HG02943 (cell line): ENCODE measurements around the gene OPA3.

Experiments used
- ATAC-seq: cut with Tn5 transposase; IDR thresholded peaks from one replicate; pipeline ENCODE4 v1.9.1; 2021; ENCODE audit warnings: mild to moderate bottlenecking, low read depth, moderate library complexity; ENCODE audit not compliant: unreplicated experiment

Gene OPA3

GRCh38 chr19:45489216-45489855 is 95.3 kb downstream of the OPA3 start:
- ATAC-seq = no peak

GRCh38 chr19:45488708-45489107 is 95.9 kb downstream of the OPA3 start:
- no peak for ATAC-seq

- ATAC-seq = peak; percentile 85
These were observed 99.1 kb downstream of the OPA3 start for GRCh38 chr19:45485305-45486077.

- ATAC-seq = no peak
These were observed 100.2 kb downstream of the OPA3 start for GRCh38 chr19:45484273-45484945.

- ATAC-seq = no peak
These were observed 101.6 kb downstream of the OPA3 start for GRCh38 chr19:45483033-45483432.

GRCh38 chr19:45478454-45479238 is 106.0 kb downstream of the OPA3 start:
- peak; percentile 65 for ATAC-seq

- no peak for ATAC-seq
These were observed 106.7 kb downstream of the OPA3 start for GRCh38 chr19:45477713-45478453.
